GM04504 (cell line): Measurements from ENCODE around the gene PI4KA.
"Not testable (repeated sequence)": the region's sequence is repeated elsewhere in the genome, so short reads cannot be mapped to it uniquely, and the experiment has no call there.

ENCODE experiments used
- DNase-seq: peaks from one replicate; pipeline ENCODE4 v3.0.0-alpha.2; 2012; ENCODE audit warnings: low read depth

The PI4KA gene

GRCh38 chr22:20775342-20775895 is 83.2 kb downstream of the PI4KA start:
- no peak for DNase-seq

DNA sequence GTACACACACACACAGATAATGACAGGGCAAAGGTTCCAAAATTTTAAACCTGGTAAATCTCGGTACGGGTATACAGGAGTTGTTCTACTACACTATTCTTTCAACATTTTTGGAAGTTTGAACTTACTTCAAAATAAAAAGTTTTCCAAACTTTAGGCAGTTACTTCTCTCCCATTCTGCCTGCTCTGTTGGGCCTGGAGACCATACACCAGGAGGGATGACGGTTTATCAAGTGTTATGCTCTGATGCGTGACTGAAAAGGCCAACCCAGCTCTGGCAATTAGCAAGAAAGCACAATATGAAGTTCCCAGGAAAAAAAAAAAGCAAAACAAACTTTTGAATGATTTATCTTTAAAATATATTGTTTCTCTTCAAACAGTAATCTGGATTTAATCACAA is 83.7 kb downstream of the PI4KA start:
- DNase-seq = no peak

GRCh38 chr22:20773793-20774212 is 84.8 kb downstream of the PI4KA start, which contains the start of gene SERPIND1:
SERPIND1 (plus strand) TSS chr22:20774113; CDS start chr22:20779313, 5,200 bp downstream.
- no peak for DNase-seq

DNA sequence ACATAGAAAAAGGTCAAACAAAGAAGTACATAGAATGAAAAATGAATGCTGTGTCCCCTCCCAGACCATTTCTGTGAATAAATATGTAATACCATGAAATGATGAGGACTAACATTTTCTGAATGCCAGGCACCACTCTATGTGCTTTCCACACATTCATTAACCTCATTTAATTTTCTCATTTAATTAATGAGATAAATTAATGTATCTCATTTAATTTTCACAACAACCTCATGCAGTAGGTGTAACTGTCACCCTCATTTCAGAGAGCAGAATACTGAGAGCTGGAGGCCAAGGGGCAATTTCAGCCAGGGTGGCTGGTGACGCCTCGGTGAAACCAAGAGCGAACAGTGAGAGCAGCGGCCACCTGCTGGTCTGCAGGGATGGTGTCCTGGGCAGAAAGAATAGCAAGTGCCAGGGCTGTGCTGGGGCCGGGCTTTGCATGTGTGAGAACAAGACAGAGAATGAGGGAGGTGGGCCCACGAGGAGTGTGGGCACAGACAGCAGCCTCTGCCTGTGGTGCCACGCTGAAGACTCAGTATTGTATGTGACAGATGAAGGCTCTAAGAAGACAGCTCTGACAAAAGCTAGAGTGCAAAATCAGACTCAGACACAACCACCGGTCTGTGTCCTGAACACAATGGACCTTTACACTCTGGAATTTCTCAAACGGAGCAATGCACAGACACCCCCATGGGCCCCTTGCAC is 86.5 kb downstream of the PI4KA start:
- DNase-seq = no peak

- DNase-seq = not testable (repeated sequence)
Measured at GRCh38 chr22:20769496-20769826, 89.2 kb downstream of the PI4KA start.

GRCh38 chr22:20766530-20766929 is 92.1 kb downstream of the PI4KA start:
- DNase-seq = no peak

DNA sequence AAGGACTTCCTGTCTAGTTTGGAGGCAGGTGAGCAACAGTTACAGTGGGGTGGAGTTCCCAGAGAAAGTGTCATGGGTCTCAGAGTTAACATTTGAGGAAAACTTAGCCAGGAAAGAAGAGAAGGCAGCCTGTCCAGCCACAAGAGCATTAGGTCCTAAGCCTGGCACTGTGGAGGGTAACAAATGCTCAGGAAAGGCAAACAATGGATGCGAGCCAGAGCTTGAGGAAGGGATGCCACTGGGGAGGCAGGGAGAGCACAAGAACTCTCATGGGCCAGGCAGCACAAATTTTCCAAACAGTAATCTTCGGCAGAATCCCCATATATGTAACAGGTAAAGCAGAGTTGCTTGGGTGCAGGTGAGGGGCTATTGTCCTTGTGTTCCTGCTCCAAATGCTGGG is 92.7 kb downstream of the PI4KA start:
- DNase-seq = no peak

GRCh38 chr22:20764729-20765128 is 93.9 kb downstream of the PI4KA start:
- DNase-seq = no peak

DNA sequence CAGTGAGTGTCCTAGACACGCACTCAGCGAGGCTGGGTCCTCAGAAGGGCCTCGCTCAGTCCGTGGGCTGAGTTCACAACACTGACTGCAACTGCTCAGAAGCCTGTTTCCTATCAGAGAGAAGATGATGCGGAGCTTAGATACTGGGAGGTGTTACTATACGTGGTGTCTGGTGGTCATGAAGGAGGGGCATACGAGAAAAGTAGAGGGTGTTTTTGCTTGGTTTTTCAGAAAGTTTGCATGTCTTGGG is 94.2 kb downstream of the PI4KA start:
- DNase-seq = no peak

GRCh38 chr22:20763630-20764470 is 94.8 kb downstream of the PI4KA start:
- DNase-seq = no peak

DNA sequence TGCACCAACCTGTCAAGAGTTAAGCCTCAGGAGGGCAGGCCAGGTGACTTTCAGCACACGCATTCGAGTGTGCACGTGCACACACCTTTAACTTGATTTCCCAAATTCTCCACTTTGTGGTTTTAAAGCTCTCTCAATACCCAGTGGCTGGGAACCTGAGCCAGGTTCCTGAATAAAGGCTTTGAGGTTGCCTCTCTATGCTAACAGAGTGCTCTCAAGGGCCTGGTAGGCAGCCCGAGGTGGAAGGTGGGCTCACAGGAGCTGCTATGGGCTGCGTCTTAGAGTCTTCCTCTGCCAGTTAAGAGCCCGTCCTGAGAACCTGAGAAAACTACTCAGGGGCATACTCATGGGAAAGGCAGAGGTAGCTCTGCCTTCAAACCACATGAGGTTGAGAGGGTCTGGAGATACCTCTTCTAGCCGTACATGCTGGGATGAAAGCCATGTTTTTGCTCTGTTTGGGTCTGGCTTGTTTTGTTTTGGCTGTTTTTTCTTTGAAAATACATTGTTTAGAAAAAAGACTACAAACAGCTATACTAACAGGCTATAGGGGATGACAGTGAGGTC is 96.3 kb downstream of the PI4KA start:
- no peak for DNase-seq

DNA sequence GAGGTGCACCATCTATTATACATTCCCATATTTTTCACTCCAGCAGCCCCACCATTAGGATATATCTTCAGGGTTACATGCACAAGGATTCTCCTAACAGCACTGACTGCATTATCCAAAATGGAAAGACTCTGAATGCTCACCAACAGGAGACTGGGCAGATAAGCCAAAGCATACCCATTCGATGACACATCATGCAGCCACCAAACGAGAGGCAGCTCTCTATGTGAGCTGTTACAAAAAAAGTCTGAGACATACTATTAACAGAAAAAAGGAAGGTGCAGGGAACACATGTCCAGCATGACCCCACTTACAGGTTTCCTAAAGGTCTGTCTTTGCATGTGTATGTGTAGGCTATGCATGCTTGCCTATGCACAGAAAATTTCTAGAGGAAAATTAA is 97.1 kb downstream of the PI4KA start:
- DNase-seq = no peak

- no peak for DNase-seq
Measured at GRCh38 chr22:20760084-20760483, 98.5 kb downstream of the PI4KA start.

GRCh38 chr22:20758688-20759087 is 99.9 kb downstream of the PI4KA start:
- no peak for DNase-seq

- no peak for DNase-seq
Measured at GRCh38 chr22:20756846-20757245, 101.8 kb downstream of the PI4KA start.

DNA sequence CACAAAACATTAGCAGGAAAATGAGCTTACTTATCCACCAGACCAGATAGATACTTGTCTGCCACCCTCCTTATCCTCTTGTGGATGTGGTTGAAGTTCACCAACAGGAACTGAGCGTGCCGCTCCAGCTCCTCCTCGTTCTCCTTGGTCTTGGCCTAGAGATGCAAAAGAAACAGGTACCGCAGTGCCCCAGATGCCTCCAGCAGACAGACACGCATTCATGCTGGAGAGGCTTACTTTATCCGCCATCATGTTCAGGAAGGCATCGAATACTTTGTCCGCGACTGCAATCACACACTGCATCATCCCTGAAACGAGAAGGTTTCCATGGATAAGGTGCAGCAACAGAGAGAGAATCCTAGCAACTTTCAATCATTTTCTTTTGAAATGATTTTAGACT is 105.7 kb downstream of the PI4KA start:
- DNase-seq = no peak

DNA sequence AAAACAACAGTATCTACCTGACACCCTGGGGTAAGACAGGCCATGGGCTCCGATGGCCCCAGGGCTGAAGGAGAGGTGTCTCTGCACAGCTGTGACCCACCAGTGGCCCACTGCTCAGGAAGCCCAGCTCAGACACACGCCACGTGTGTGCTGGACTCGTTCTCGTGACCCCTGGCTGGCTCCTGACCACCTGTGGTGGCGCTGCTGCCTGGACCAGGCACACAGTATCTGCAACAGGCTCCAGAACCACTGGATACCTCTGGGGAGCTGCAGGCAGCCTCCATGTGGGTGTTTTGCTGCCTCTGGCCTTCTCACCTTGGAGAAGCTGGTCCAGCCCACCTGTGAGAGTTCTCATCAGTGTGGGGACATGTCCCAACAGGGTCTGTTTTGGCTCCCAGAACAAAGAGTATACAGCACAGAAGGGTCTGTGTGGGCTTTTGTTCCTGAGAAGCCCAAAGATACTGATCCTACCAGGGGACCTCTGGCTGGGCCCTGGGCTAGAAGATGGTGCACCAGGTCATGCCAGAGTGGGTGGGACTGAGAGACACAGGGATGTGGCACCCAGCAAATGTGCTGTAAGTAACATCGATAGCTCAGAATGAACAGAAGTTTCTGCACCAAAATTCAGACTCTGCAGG is 106.4 kb downstream of the PI4KA start:
- no peak for DNase-seq

- DNase-seq = no peak
Measured at GRCh38 chr22:20751185-20751851, 107.3 kb downstream of the PI4KA start.

GRCh38 chr22:20750461-20751184 is 108.0 kb downstream of the PI4KA start:
- DNase-seq = peak; percentile 77

- DNase-seq = no peak
Measured at GRCh38 chr22:20749453-20749852, 109.2 kb downstream of the PI4KA start.

DNA sequence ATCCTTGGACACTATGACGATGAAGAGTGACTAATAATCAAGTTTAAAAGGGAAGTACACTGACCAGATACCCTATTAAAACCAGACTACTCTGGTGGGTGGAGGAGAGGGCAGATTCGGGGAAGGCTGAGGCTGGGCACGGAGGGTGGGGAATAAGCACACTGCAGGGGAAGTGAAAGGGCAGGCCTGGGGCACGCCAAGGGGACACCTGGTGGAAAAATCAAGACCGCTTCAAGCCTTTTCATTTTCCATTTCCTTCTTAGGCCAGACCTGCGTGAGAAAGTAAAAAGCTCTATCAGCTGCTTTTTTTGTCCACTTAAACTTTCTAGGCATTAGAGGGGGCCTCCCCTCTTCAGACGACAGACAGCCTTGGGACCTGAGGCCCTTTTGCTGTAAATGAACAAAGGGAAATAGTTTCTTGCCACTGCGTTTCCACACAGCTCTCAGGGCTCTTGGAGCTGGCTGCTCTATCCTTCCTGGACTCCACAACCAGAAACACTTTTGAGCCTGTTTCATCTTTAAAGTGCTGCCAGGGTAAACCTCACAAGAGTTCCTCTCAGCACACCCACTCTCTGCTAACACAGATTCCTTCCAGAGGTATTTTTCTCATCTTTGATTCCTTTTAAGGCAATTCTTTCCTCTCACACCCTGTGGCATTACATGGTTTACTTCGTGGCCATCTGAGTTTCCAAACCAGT is 109.7 kb downstream of the PI4KA start:
- no peak for DNase-seq
